H1 (cell line): ENCODE results near the gene LRRC14B. TPM values are rescaled to one million over a fixed set of nuclear protein-coding genes. Genes with fewer than 3 reads are reported as not detected.
A peak's percentile ranks its signal among the peaks of the same experiment; 100 is the strongest.

Experiments used
- CTCF ChIA-PET: fragments of 300-600 bp; sonication (Branson Sonifier 250); formaldehyde crosslinking; loops from one replicate; lab custom pipeline; 2021; ENCODE audit not compliant: partially characterized antibody; lab: Charles Lee
- POLR2A ChIA-PET: fragments of 300-600 bp; sonication (Branson Sonifier 250); formaldehyde crosslinking; loops from one replicate; lab custom pipeline; 2021; ENCODE audit warnings: inconsistent platforms; ENCODE audit not compliant: partially characterized antibody; lab: Charles Lee
- DNase-seq, 2 experiments: peaks; one replicate each; pipeline versions ENCODE4 v3.0.0 to v3.0.0-alpha.2; 2010 to 2022; ENCODE audit warnings: low spot score in 2 of 2, low read depth in 1 of 2, mixed read lengths in 1 of 2
- FAIRE-seq: peaks from 2 replicates; lab custom pipeline; 2011; peaks lifted over from hg19 to GRCh38; lab: Jason Lieb, UNC
- H2AFZ ChIP-seq: 2 replicates; pipeline ENCODE4 v1.8.1; 2012; ENCODE audit warnings: low read length, inconsistent platforms
- H2AK5ac ChIP-seq: 2 replicates; pipeline ENCODE4 v1.6.1; 2013; ENCODE audit warnings: low read depth, low read length
- H2BK120ac ChIP-seq: replicated peaks from 2 replicates; pipeline ENCODE3; 2013; ENCODE audit warnings: low read depth, low read length, inconsistent platforms
- H2BK12ac ChIP-seq: 2 replicates; pipeline ENCODE4 v1.6.1; 2013; ENCODE audit warnings: low read depth, low read length
- H2BK15ac ChIP-seq: 2 replicates; pipeline ENCODE4 v1.6.1; 2013; ENCODE audit warnings: low read length
- H2BK20ac ChIP-seq: 2 replicates; pipeline ENCODE4 v1.6.1; 2013; ENCODE audit warnings: low read length
- H2BK5ac ChIP-seq: 2 replicates; pipeline ENCODE4 v1.6.1; 2013; ENCODE audit warnings: low read depth, low read length
- H3K14ac ChIP-seq: 2 replicates; pipeline ENCODE4 v1.6.1; 2013; ENCODE audit warnings: inconsistent platforms; ENCODE audit not compliant: insufficient read length
- H3K18ac ChIP-seq: 2 replicates; pipeline ENCODE4 v1.6.1; 2013; ENCODE audit warnings: low read length; ENCODE audit errors: extremely low read depth
- H3K23ac ChIP-seq: 2 replicates; pipeline ENCODE4 v1.6.1; 2013; ENCODE audit warnings: inconsistent platforms; ENCODE audit not compliant: insufficient read length
- H3K23me2 ChIP-seq: 2 replicates; pipeline ENCODE4 v1.6.1; 2013; ENCODE audit warnings: low read depth, low read length
- H3K27ac ChIP-seq: 2 replicates; pipeline ENCODE4 v1.6.1; 2011; ENCODE audit warnings: low read depth, low read length, inconsistent platforms
- H3K27me3 ChIP-seq, 4 experiments: replicated peaks in 1 of 4; 1 replicate in 1 of 4; 2 replicates in 3 of 4; pipeline versions ENCODE4 v1.6.1 to v1.8.1; 2011 to 2013; ENCODE audit warnings: low read length in 3 of 4, mild to moderate bottlenecking in 3 of 4, inconsistent platforms in 2 of 4, mixed read lengths in 2 of 4, moderate library complexity in 1 of 4; ENCODE audit not compliant: control insufficient read depth in 3 of 4, insufficient read depth in 3 of 4; ENCODE audit errors: extremely low read depth in 1 of 4
- H3K36me3 ChIP-seq, 4 experiments: 2 replicates each; pipeline versions ENCODE4 v1.6.1 to v1.8.1; 2011 to 2013; ENCODE audit warnings: mild to moderate bottlenecking in 4 of 4, low read length in 3 of 4, moderate library complexity in 2 of 4, control low read depth in 1 of 4, inconsistent platforms in 1 of 4; ENCODE audit not compliant: insufficient read depth in 4 of 4, control insufficient read depth in 2 of 4
- H3K4ac ChIP-seq: replicated peaks from 2 replicates; pipeline ENCODE3; 2013; ENCODE audit warnings: low read length, low read depth, mixed read lengths, inconsistent platforms; ENCODE audit not compliant: insufficient read length
- H3K4me1 ChIP-seq, 4 experiments: replicated peaks in 1 of 4; 1 replicate in 1 of 4; 2 replicates in 3 of 4; pipeline versions ENCODE4 v1.6.1 to v1.8.1; 2011 to 2013; ENCODE audit warnings: low read length in 3 of 4, inconsistent platforms in 2 of 4, mixed read lengths in 1 of 4; ENCODE audit not compliant: insufficient read depth in 4 of 4, control insufficient read depth in 3 of 4
- H3K4me2 ChIP-seq, 2 experiments: 2 replicates each; pipeline versions ENCODE4 v1.6.1 to v1.8.1; 2011 to 2013; ENCODE audit warnings: low read depth in 2 of 2, low read length in 2 of 2, control low read depth in 1 of 2, inconsistent platforms in 1 of 2, mild to moderate bottlenecking in 1 of 2; ENCODE audit not compliant: insufficient read depth in 1 of 2
- H3K4me3 ChIP-seq, 4 experiments: fragments of 200-600, 300-600 bp in 1 of 4; sonication (generic), shearing (Covaris generic), sonication (Bioruptor Twin) in 1 of 4; 2 replicates each; pipeline versions ENCODE4 v1.5.1 to v1.8.1; 2011 to 2016; ENCODE audit warnings: low read length in 4 of 4, low read depth in 3 of 4, control low read depth in 2 of 4, inconsistent platforms in 2 of 4, mild to moderate bottlenecking in 2 of 4, mixed read lengths in 1 of 4, moderate library complexity in 1 of 4; ENCODE audit not compliant: insufficient read depth in 2 of 4; ENCODE audit errors: extremely low read depth in 1 of 4
- H3K56ac ChIP-seq: replicated peaks from 2 replicates; pipeline ENCODE3; 2013; ENCODE audit warnings: low read depth, mild to moderate bottlenecking, mixed read lengths, low read length, inconsistent platforms; ENCODE audit not compliant: insufficient read length
- H3K79me1 ChIP-seq: 2 replicates; pipeline ENCODE4 v1.6.1; 2013; ENCODE audit warnings: low read depth, low read length, control low read depth
- H3K79me2 ChIP-seq, 2 experiments: 2 replicates each; pipeline versions ENCODE4 v1.6.1 to v1.8.1; 2012 to 2013; ENCODE audit warnings: low read length in 2 of 2, mild to moderate bottlenecking in 2 of 2, inconsistent platforms in 1 of 2; ENCODE audit not compliant: insufficient read depth in 2 of 2, control insufficient read depth in 1 of 2
- H3K9ac ChIP-seq, 4 experiments: replicated peaks in 1 of 4; 1 replicate in 1 of 4; 2 replicates in 3 of 4; pipeline versions ENCODE4 v1.6.1 to v1.8.1; 2011 to 2013; ENCODE audit warnings: low read depth in 3 of 4, low read length in 3 of 4, control low read depth in 2 of 4, mild to moderate bottlenecking in 2 of 4, moderate library complexity in 2 of 4, inconsistent platforms in 1 of 4; ENCODE audit errors: extremely low read depth in 1 of 4
- H3K9me3 ChIP-seq, 2 experiments: 2 replicates each; pipeline versions ENCODE4 v1.6.1 to v1.8.1; 2012 to 2013; ENCODE audit warnings: mild to moderate bottlenecking in 2 of 2, moderate library complexity in 2 of 2, control low read depth in 1 of 2, inconsistent platforms in 1 of 2, low read depth in 1 of 2, low read length in 1 of 2, mixed read lengths in 1 of 2; ENCODE audit not compliant: insufficient read depth in 2 of 2
- H4K20me1 ChIP-seq, 2 experiments: replicated peaks in 1 of 2; 2 replicates each; pipeline versions ENCODE3 to v1.8.1; 2011 to 2013; ENCODE audit warnings: inconsistent platforms in 2 of 2, low read length in 2 of 2, mild to moderate bottlenecking in 1 of 2; ENCODE audit not compliant: insufficient read depth in 2 of 2, control insufficient read depth in 1 of 2
- H4K5ac ChIP-seq: 2 replicates; pipeline ENCODE4 v1.6.1; 2013; ENCODE audit warnings: low read length, low read depth, mixed read lengths, inconsistent platforms; ENCODE audit not compliant: insufficient read length
- H4K8ac ChIP-seq: 2 replicates; pipeline ENCODE4 v1.8.0; 2013; ENCODE audit warnings: mild to moderate bottlenecking, moderate library complexity, low read length, inconsistent platforms; ENCODE audit not compliant: insufficient read depth; ENCODE audit errors: extremely low read depth
- H4K91ac ChIP-seq: replicated peaks from 2 replicates; pipeline ENCODE3; 2013; ENCODE audit warnings: low read length, mixed read lengths, inconsistent platforms; ENCODE audit not compliant: insufficient read length
- BACH1 ChIP-seq: IDR thresholded peaks from 2 replicates; pipeline ENCODE4 v1.6.1; 2012; ENCODE audit warnings: low read length, improper control_type of control experiment
- CHD1 ChIP-seq: IDR thresholded peaks from 2 replicates; pipeline ENCODE4 v1.6.1; 2012; ENCODE audit warnings: low read depth, low read length, improper control_type of control experiment
- POLR2A ChIP-seq, 2 experiments: IDR thresholded peaks; 1 replicate in 1 of 2; 2 replicates in 1 of 2; pipeline ENCODE4 v1.6.1; 2011; ENCODE audit warnings: low read depth in 2 of 2, low read length in 2 of 2, mild to moderate bottlenecking in 2 of 2; ENCODE audit errors: control extremely low read depth in 1 of 2
- POLR2AphosphoS5 ChIP-seq: IDR thresholded peaks from 2 replicates; pipeline ENCODE4 v1.6.1; 2011; ENCODE audit warnings: low read depth, low read length
- SP2 ChIP-seq: IDR thresholded peaks from 2 replicates; pipeline ENCODE4 v1.6.1; 2012; ENCODE audit warnings: mild to moderate bottlenecking, low read length, inconsistent platforms
- TBP ChIP-seq: IDR thresholded peaks from 2 replicates; pipeline ENCODE4 v1.6.1; 2011; ENCODE audit warnings: low read depth, low read length, improper control_type of control experiment
- WGBS, 2 experiments: shearing (Covaris generic) in 1 of 2; methylation state at CpG; one replicate each; pipeline versions ENCODE4 v1.1.6 to v1.1.7; 2013 to 2015; ENCODE audit warnings: low lambda C conversion rate in 2 of 2, mixed read lengths in 2 of 2, inconsistent platforms in 1 of 2, low coverage in 1 of 2, missing lambda C conversion rate in 1 of 2; ENCODE audit not compliant: insufficient replicate concordance in 2 of 2, insufficient coverage in 1 of 2, insufficient read length in 1 of 2; ENCODE audit errors: extremely low coverage in 1 of 2, missing lambda C conversion rate in 1 of 2; 5-methylcytosine and 5-hydroxymethylcytosine counted together
- polyA plus RNA-seq, 7 experiments: library from polyadenylated mRNA; depleted of rRNA in 3 of 7; stranded (reverse) in 5 of 7; unstranded in 2 of 7; fragments of >200 nt in 5 of 7; fragments of 200-250 nt in 2 of 7; gene quantifications; 1 replicate in 5 of 7; 2 replicates in 1 of 7; 4 replicates in 1 of 7; pipeline versions ENCODE4 v1.2.1 to v1.2.3, GENCODE V29; 2011 to 2013; ENCODE audit warnings: missing spikeins in 2 of 7, mixed read lengths in 2 of 7
- total RNA-seq: library from RNA; stranded (reverse); fragmentation: NEBNext Ultra II Directional; extraction: Animal tissue kit (Norgen Biotek cat#: 25700); gene quantifications from 2 replicates; pipeline ENCODE4 v1.2.1, GENCODE V29; 2021
- TF ChIP-seq, protein P1 (sequence below): IDR thresholded peaks from 2 replicates; pipeline ENCODE4 v1.6.1; 2011; ENCODE audit warnings: low read length, improper control_type of control experiment

The LRRC14B gene
- total and polyA plus RNA-seq, 2 of the 8 experiments (the other 6 are each of a cell fraction or from before 2014, with no cell fraction given) = not detected

DNA sequence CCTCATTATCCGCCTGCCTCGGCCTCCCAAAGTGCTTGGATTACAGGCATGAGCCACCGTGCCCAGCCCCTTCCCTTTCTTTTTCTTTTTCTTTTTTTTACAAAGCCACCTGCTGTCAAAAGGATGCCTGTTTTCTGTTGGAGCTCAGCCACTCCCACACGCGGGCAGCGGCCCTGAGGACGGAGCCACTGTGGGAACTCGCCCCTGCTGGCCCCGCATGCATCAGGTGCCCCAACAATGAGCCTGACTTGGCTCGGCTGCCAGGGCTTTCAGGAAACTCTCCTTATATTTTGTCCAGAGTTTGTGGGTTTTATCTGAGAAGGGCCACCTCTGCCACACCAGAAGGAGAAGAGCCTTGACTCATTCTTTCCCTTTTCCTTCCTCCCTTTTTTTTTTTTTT lies 37.1 kb upstream of the LRRC14B start:
- no peak overlapping the region for H4K91ac ChIP-seq
- no peaks in the 10 kb centered on the region for H3K23me2 ChIP-seq
- H3K27me3 ChIP-seq = no peaks in the 10 kb centered on the region
- CTCF ChIA-PET = interaction anchor here (0.7 to 1.0 kb wide), 2 partner anchors 8 to 10 kb away, joined by 3 to 4 read pairs; no protein-coding TSS in a partner anchor
- no peak overlapping the region for H3K4ac ChIP-seq
- FAIRE-seq = no peak
- no peak overlapping the region for H4K8ac ChIP-seq
- no peak overlapping the region for H3K14ac ChIP-seq
- no peak overlapping the region for H3K27ac ChIP-seq
- H3K79me2 ChIP-seq = no peaks in the 10 kb centered on the region
- H3K79me1 ChIP-seq = no peaks in the 10 kb centered on the region; the same call in 1 of the 2 replicates
- H3K9ac ChIP-seq = no peak overlapping the region
- no peak overlapping the region for H3K4me3 ChIP-seq
- H4K5ac ChIP-seq = no peak overlapping the region
- TF ChIP-seq CHD1 (no peak), SP2 (no peak), TBP (no peak), POLR2A (IDR thresholded peaks at IDR 0.05; ENCODE audit: control extremely low read depth in 1 of 2, low read depth in 2 of 2, low read length in 2 of 2) (no peak), POLR2AphosphoS5 (no peak; the same call in 1 of the 2 replicates), BACH1 (no peak)
- TF ChIP-seq, protein P1, sequence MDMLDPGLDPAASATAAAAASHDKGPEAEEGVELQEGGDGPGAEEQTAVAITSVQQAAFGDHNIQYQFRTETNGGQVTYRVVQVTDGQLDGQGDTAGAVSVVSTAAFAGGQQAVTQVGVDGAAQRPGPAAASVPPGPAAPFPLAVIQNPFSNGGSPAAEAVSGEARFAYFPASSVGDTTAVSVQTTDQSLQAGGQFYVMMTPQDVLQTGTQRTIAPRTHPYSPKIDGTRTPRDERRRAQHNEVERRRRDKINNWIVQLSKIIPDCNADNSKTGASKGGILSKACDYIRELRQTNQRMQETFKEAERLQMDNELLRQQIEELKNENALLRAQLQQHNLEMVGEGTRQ = no peak
- TF ChIP-seq, all 59 proteins: peak for 0
- Histone ChIP-seq H2BK20ac (no peak overlapping the region), H3K36me3 (peaks cover 12 to 71% (median 28%) of the 10 kb centered on the region in 4 experiments; a peak in 7 of 8 replicates), H3K18ac (no peak overlapping the region), H2BK5ac (no peak overlapping the region), H3K56ac (no peak overlapping the region), H3K4me1 (peaks cover 0 to 2% (median 0%) of the 10 kb centered on the region in 4 experiments; a peak in 2 of 7 replicates), H2BK15ac (no peak overlapping the region), H3K4me2 (no peak overlapping the region), H4K20me1 (peaks cover 0 to 1% of the 10 kb centered on the region in 2 experiments), H2AK5ac (no peak overlapping the region), H2BK120ac (no peak overlapping the region), H3K23ac (no peak overlapping the region), H2BK12ac (no peak overlapping the region), H3K9me3 (no peaks in the 10 kb centered on the region), H2AFZ (no peak overlapping the region)
- 77% methylated on average over 7 of the region's 10 CpGs; no CpG with 5 or more reads in 1 of the 2 experiments for WGBS, 2 experiments
- POLR2A ChIA-PET = interaction anchor here (1.4 to 4.2 kb wide), 2 partner anchors 10 to 63 kb away, joined by 3 to 15 read pairs; partner anchors contain the start of gene PLEKHG4B
- peak in 1 of 2 experiments; percentile 41 for DNase-seq
